Measurements from ENCODE around the gene BRPF1.

GRCh38 chr3:9715764-9716437 is 15.6 kb upstream of the BRPF1 start:
- TF ChIP-seq CTCF (IDR thresholded peaks at IDR 0.05) (peak; percentile 27), EZH2 (IDR thresholded peaks at IDR 0.05) (no peak)
